Type B pancreatic cell (in vitro differentiated cells): ENCODE results near the gene SH2D4B. TPM values are rescaled to one million over a fixed set of nuclear protein-coding genes. Genes with fewer than 3 reads are reported as not detected.
A peak's percentile ranks its signal among the peaks of the same experiment; 100 is the strongest.

ENCODE experiments used
- DNase-seq: peaks from one replicate; pipeline ENCODE4 v3.0.0; 2021; ENCODE audit warnings: mixed read lengths; ENCODE audit not compliant: unreplicated experiment; ENCODE audit errors: extremely low spot score
- H3K27ac Mint-ChIP-seq: 2 replicates; pipeline ENCODE4 v1.8.0; 2021; ENCODE audit warnings: mild to moderate bottlenecking, mixed read lengths
- H3K27me3 Mint-ChIP-seq: 2 replicates; pipeline ENCODE4 v1.8.0; 2021; ENCODE audit warnings: mixed read lengths
- H3K36me3 Mint-ChIP-seq: 2 replicates; pipeline ENCODE4 v1.8.0; 2021; ENCODE audit warnings: mixed read lengths
- H3K4me1 Mint-ChIP-seq: one replicate; pipeline ENCODE4 v1.8.0; 2021; ENCODE audit warnings: mixed read lengths; ENCODE audit not compliant: unreplicated experiment
- H3K4me3 Mint-ChIP-seq: 2 replicates; pipeline ENCODE4 v1.8.0; 2021; ENCODE audit warnings: mild to moderate bottlenecking, mixed read lengths
- H3K9me3 Mint-ChIP-seq: 2 replicates; pipeline ENCODE4 v1.8.0; 2021; ENCODE audit warnings: mixed read lengths
- total RNA-seq: library from RNA; stranded (reverse); gene quantifications from 2 replicates; pipeline ENCODE4 v1.2.1, GENCODE V29; 2021; ENCODE audit warnings: low replicate concordance
- TF ChIP-seq, protein P1 (sequence below): fragments of 200-600 bp; sonication (generic); conservative IDR thresholded peaks from 2 replicates; pipeline ENCODE4 v1.5.0; 2021; ENCODE audit warnings: antibody characterized with exemption, mild to moderate bottlenecking

SH2D4B gene
- total RNA-seq, 1 donor from 2014 or later: 0.10 TPM

DNA sequence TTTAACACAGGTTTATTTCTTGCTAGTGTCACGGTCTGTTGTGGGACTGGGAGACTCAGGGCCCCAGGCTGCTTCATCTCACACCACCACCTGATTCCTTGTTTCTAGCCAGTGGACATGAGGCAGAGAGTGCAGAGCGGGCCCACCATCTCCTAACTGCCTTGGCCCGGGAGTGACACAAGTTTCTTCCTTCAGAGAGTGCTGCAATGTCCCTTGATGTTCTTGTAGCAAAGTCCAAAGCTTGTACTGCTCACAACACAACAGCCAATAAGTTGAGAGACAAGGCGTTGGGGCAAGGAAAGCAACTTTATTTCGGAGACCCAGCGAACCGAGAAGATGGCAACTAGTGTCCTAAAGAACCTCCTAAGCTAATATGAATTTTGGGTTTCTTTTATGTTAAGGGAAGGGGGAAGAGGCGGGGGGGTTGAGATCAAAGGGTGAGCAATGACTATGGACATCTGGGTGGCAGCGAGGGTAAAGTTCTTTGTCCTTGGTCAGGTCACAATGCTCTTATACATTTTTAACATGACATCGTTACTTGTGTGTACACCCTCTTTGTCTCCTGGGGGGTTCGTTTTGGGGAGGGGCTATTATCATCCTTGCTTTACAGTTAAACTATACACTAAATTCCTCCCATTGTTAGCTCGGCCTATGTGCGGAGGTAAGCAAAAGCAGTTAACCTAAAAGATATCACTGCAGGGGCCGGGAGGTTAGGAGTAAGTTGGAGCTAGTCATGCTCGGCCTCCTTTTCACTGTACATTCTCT lies 31.6 kb downstream of the SH2D4B start:
- H3K4me1 Mint-ChIP-seq: peaks cover 4% of the 10 kb centered on the region
- TF ChIP-seq, protein P1, sequence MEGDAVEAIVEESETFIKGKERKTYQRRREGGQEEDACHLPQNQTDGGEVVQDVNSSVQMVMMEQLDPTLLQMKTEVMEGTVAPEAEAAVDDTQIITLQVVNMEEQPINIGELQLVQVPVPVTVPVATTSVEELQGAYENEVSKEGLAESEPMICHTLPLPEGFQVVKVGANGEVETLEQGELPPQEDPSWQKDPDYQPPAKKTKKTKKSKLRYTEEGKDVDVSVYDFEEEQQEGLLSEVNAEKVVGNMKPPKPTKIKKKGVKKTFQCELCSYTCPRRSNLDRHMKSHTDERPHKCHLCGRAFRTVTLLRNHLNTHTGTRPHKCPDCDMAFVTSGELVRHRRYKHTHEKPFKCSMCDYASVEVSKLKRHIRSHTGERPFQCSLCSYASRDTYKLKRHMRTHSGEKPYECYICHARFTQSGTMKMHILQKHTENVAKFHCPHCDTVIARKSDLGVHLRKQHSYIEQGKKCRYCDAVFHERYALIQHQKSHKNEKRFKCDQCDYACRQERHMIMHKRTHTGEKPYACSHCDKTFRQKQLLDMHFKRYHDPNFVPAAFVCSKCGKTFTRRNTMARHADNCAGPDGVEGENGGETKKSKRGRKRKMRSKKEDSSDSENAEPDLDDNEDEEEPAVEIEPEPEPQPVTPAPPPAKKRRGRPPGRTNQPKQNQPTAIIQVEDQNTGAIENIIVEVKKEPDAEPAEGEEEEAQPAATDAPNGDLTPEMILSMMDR: no peak
- peak; percentile 29 for DNase-seq

DNA sequence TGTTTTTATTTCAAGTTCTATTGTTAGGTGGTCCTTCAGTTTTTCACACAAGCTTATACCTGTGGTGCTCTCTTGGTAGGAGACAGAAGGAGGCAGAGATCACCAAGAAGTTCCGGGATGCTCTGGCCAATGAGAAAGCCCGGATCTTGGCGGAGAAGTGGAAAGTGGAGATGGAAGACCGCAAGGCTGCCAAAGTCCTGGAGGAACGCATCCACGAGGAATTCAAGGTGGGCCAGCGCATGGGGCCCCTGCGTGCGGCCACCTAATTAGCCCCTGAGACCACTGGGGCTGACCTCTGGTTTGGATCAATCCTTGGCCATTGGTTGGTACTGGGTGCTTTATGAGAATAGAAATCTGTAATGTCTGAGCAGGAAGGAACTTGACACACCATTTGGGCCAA lies 33.6 kb downstream of the SH2D4B start:
- H3K27ac Mint-ChIP-seq: no peak overlapping the region
- no peaks in the 10 kb centered on the region for H3K36me3 Mint-ChIP-seq
- TF ChIP-seq, protein P1: no peak
- DNase-seq: peak; percentile 36
- H3K27me3 Mint-ChIP-seq: peaks cover 11% of the 10 kb centered on the region
- no peak overlapping the region for H3K4me3 Mint-ChIP-seq
- H3K4me1 Mint-ChIP-seq: peaks cover 4% of the 10 kb centered on the region
- no peaks in the 10 kb centered on the region for H3K9me3 Mint-ChIP-seq

More for the DNA sequence above, 31.6 kb downstream of the SH2D4B start:
- H3K27me3 Mint-ChIP-seq: peaks cover 11% of the 10 kb centered on the region
- no peak overlapping the region for H3K4me3 Mint-ChIP-seq
- H3K27ac Mint-ChIP-seq: no peak overlapping the region
- no peaks in the 10 kb centered on the region for H3K9me3 Mint-ChIP-seq
- H3K36me3 Mint-ChIP-seq: no peaks in the 10 kb centered on the region

DNA sequence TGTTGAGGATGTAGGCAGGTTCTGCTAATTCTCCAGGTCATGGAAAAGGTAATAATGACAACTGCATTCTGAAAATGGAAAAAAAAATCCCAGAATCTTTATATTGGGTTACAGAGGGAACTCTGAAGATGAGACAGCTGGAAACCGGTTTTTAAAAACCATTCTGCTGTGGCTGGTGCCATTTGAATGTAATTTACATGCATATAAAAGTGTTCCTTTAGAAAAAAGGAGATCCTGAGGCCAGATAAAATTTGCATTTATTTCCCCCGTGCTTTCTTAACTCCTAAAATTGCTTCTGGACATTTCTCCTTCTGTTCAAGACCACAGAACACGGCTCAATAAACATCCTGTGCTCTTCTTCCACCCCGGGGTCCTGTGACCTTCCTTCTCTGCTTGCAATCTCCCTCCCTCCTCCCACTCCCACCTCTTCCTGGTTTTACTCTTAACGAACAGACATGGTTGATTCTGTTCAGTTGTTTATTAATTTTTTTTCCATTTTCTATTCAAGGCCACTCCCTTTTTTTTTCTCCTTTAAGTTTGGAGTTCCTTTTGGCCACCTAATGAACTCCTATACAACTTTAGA lies 41.6 kb downstream of the SH2D4B start:
- peak; percentile 20 for DNase-seq
- H3K4me1 Mint-ChIP-seq: peaks cover 16% of the 10 kb centered on the region
- no peaks in the 10 kb centered on the region for H3K36me3 Mint-ChIP-seq
- TF ChIP-seq, protein P1: no peak
- no peak overlapping the region for H3K4me3 Mint-ChIP-seq
- no peak overlapping the region for H3K27ac Mint-ChIP-seq
- no peaks in the 10 kb centered on the region for H3K9me3 Mint-ChIP-seq
- peaks cover 5% of the 10 kb centered on the region for H3K27me3 Mint-ChIP-seq

DNA sequence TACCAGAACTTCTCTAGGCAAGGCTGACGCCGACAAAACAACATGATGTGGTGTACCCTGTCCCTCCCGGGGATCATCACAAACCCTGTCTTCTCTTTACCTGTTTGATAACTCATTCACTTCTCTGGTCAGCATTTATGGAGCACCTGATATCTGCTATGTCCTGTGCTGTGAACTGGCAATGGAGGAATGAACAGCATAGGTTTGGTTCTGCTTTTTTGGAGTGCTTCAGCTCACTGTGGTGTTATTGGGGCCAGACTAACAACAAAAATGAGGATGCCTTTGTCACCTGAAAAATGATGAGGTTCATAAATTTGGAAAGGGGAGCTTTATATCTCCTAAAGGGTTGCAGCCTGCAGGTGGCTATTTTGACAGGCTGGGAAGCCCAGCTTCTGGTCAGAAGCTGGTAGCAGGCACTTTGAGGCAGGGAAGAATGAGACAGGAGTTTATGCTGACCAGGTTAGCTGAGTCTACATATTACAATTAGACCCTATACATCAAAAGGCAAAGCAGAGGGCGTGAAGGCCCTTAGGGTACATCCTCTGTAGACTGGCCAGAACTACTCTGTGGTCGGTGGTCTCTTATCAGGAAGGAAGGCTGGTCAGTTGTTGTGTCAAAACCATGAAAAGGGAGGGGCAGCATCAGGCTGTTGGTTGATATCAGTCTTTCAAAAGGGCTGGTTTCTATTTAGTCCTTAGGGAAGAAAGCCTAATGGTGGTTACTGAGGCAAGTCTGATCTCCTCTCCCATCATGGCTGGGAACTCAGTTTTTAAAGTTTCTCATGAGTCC lies 42.3 kb downstream of the SH2D4B start:
- peaks cover 5% of the 10 kb centered on the region for H3K27me3 Mint-ChIP-seq
- peak; percentile 13 for DNase-seq
- peak overlapping the region; percentile 30 for H3K27ac Mint-ChIP-seq
- H3K4me1 Mint-ChIP-seq: peaks cover 16% of the 10 kb centered on the region
- no peaks in the 10 kb centered on the region for H3K36me3 Mint-ChIP-seq
- no peak overlapping the region for H3K4me3 Mint-ChIP-seq
- TF ChIP-seq, protein P1: no peak
- no peaks in the 10 kb centered on the region for H3K9me3 Mint-ChIP-seq

DNA sequence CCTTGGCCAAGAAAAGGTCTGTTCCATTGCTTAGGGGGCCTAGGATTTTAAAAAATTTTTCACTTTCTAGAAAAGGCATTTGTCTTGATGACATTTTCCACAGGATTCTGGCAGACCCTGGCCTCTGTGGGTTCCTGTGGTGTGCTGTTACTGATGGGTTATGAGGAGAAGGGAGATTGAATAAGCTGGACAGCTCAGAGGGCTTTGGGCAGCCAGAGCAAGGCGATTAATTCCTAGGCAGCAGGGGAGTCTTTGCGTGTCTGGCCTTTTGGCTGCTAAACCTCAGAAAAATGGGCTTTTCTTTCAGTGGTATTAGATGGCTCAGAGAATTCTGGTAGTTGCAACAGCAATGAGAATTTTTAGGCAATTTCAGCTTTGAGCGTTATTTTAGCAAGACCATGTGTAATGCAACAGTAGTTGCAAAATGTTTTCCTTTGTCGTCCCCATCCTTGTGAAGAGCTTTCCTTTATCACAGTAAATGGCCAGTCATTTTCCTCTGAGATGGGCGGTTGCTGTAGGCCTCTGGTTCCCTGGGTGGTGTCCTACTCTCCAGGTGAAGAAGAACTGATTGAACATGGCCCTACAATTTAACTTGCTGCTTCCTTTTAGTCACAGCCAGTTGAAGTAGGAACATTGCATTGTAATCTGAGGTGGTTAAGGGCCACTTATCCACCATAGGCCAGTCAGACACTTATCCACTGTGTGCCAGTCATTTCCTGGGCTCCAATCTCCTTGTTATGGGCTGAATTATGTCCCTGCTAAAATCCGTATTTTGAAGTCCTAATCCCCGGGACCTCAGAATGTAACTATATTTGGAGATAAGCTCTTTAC lies 43.2 kb downstream of the SH2D4B start:
- TF ChIP-seq, protein P1: no peak
- Mint-ChIP-seq H3K27me3 (peaks cover 5% of the 10 kb centered on the region), H3K36me3 (no peaks in the 10 kb centered on the region), H3K27ac (no peak overlapping the region), H3K4me3 (no peak overlapping the region), H3K4me1 (peaks cover 16% of the 10 kb centered on the region), H3K9me3 (no peaks in the 10 kb centered on the region)
- DNase-seq: peak; percentile 11
